Keratinocyte (primary cell): ENCODE measurements around the gene ISYNA1. TPM values are rescaled to one million over a fixed set of nuclear protein-coding genes. Genes with fewer than 3 reads are reported as not detected.

Experiments used
- DNase-seq: peaks from one replicate; pipeline ENCODE4 v3.0.0-alpha.2; 2011; ENCODE audit warnings: low read depth, missing footprints, low spot score
- FAIRE-seq: peaks from 2 replicates; lab custom pipeline; 2011; peaks lifted over from hg19 to GRCh38; lab: Jason Lieb, UNC
- H2AFZ ChIP-seq: 2 replicates; pipeline ENCODE4 v1.6.0; 2012; ENCODE audit warnings: low read length, control low read depth, inconsistent platforms; ENCODE audit not compliant: control insufficient read depth
- H3K27ac ChIP-seq: 2 replicates; pipeline ENCODE4 v1.5.1; 2011; ENCODE audit warnings: low read length; ENCODE audit not compliant: control insufficient read depth, insufficient read depth
- H3K27me3 ChIP-seq: 3 replicates; pipeline ENCODE4 v1.6.0; 2011; ENCODE audit warnings: low read length; ENCODE audit not compliant: control insufficient read depth, insufficient read depth; ENCODE audit errors: extremely low read depth
- H3K36me3 ChIP-seq, 2 experiments: 2 replicates in 1 of 2; 3 replicates in 1 of 2; pipeline ENCODE4 v1.5.1; 2011; ENCODE audit warnings: low read length in 2 of 2, mild to moderate bottlenecking in 1 of 2; ENCODE audit not compliant: control insufficient read depth in 2 of 2, insufficient read depth in 2 of 2; ENCODE audit errors: extremely low read depth in 1 of 2
- H3K4me1 ChIP-seq: 3 replicates; pipeline ENCODE4 v1.5.1; 2011; ENCODE audit warnings: low read length; ENCODE audit not compliant: control insufficient read depth, insufficient read depth; ENCODE audit errors: extremely low read depth
- H3K4me2 ChIP-seq: 3 replicates; pipeline ENCODE4 v1.6.0; 2011; ENCODE audit warnings: low read depth, low read length; ENCODE audit not compliant: control insufficient read depth, insufficient read depth; ENCODE audit errors: extremely low read depth
- H3K4me3 ChIP-seq, 3 experiments: fragments of 200-600 bp in 1 of 3; sonication (generic) in 1 of 3; 2 replicates in 2 of 3; 3 replicates in 1 of 3; pipeline ENCODE4 v1.5.1; 2011 to 2016; ENCODE audit warnings: low read length in 3 of 3, mild to moderate bottlenecking in 3 of 3, control low read depth in 2 of 3, inconsistent platforms in 1 of 3, low read depth in 1 of 3, mixed read lengths in 1 of 3, mixed run types in 1 of 3, moderate library complexity in 1 of 3; ENCODE audit not compliant: control insufficient read depth in 2 of 3, insufficient read depth in 2 of 3; ENCODE audit errors: extremely low read depth in 1 of 3
- H3K79me2 ChIP-seq: 2 replicates; pipeline ENCODE4 v1.6.0; 2012; ENCODE audit warnings: low read length; ENCODE audit not compliant: control insufficient read depth, insufficient read depth
- H3K9ac ChIP-seq: 3 replicates; pipeline ENCODE4 v1.6.0; 2011; ENCODE audit warnings: low read length; ENCODE audit not compliant: control insufficient read depth, insufficient read depth; ENCODE audit errors: extremely low read depth
- H3K9me1 ChIP-seq: 3 replicates; pipeline ENCODE4 v1.6.0; 2011; ENCODE audit warnings: low read length; ENCODE audit not compliant: control insufficient read depth, insufficient read depth; ENCODE audit errors: extremely low read depth
- H3K9me3 ChIP-seq: 2 replicates; pipeline ENCODE4 v1.5.1; 2012; ENCODE audit warnings: low read depth, low read length; ENCODE audit not compliant: control insufficient read depth
- H4K20me1 ChIP-seq: 3 replicates; pipeline ENCODE4 v1.6.0; 2011; ENCODE audit warnings: low read length; ENCODE audit not compliant: control insufficient read depth, insufficient read depth; ENCODE audit errors: extremely low read depth
- CTCF ChIP-seq, 3 experiments: IDR thresholded peaks in 1 of 3; conservative IDR thresholded peaks in 1 of 3; optimal IDR thresholded peaks in 1 of 3; 2 replicates in 2 of 3; 3 replicates in 1 of 3; pipeline versions ENCODE3 to v1.5.1; 2011; ENCODE audit warnings: low read length in 3 of 3, mild to moderate bottlenecking in 3 of 3, moderate library complexity in 2 of 3, control low read depth in 1 of 3, inconsistent platforms in 1 of 3; ENCODE audit not compliant: insufficient read depth in 2 of 3; ENCODE audit errors: extremely low read depth in 1 of 3
- EZH2 ChIP-seq: IDR thresholded peaks from one replicate; pipeline ENCODE4 v1.6.1; 2012; ENCODE audit warnings: inconsistent platforms, mild to moderate bottlenecking, low read length, moderate library complexity
- dilution Hi-C: fragments of 300-500 bp; cut with MboI; formaldehyde crosslinking; loops from one replicate; pipeline ENCODE4 v1.7.0; 2020; ENCODE audit warnings: low sequenced_read_pairs; ENCODE audit not compliant: extremely low pct_ligation_motif_present
- polyA plus RNA-seq, 5 experiments: library from polyadenylated mRNA; depleted of rRNA in 3 of 5; stranded (reverse) in 3 of 5; stranded (forward) in 1 of 5; unstranded in 1 of 5; fragments of >200 nt; gene quantifications; 1 replicate in 1 of 5; 2 replicates in 3 of 5; 3 replicates in 1 of 5; pipeline versions ENCODE4 v1.2.1 to v1.2.3, GENCODE V29; 2011 to 2012; ENCODE audit warnings: missing spikeins in 2 of 5, low read depth in 1 of 5, low replicate concordance in 1 of 5

The ISYNA1 gene
- polyA plus RNA-seq, 1 donor (not counting 4 experiments of a cell fraction or from before 2014, with no cell fraction given) = 3.5 TPM

- peaks cover 16% of the 10 kb centered on the region for H3K4me1 ChIP-seq
Measured at GRCh38 chr19:18460900-18461299, 23.0 kb upstream of the ISYNA1 start.

GRCh38 chr19:18457483-18458331 lies 19.8 kb upstream of the ISYNA1 start:
- Histone ChIP-seq H3K9me3 (no peaks in the 10 kb centered on the region), H3K9me1 (peaks cover 5% of the 10 kb centered on the region), H3K9ac (no peak overlapping the region), H4K20me1 (peaks cover 22% of the 10 kb centered on the region), H3K36me3 (peaks cover 32 to 52% of the 10 kb centered on the region in 2 experiments), H3K27ac (no peak overlapping the region), H3K4me2 (no peak overlapping the region), H3K4me1 (peaks cover 26% of the 10 kb centered on the region), H2AFZ (no peak overlapping the region), H3K4me3 (no peak overlapping the region), H3K27me3 (no peaks in the 10 kb centered on the region), H3K79me2 (peaks cover 4% of the 10 kb centered on the region)
- dilution Hi-C loops = no loop called here
- no peak for FAIRE-seq
- no peak for DNase-seq
- TF ChIP-seq EZH2 = no peak
- no peak for TF ChIP-seq CTCF (optimal IDR thresholded peaks at IDR 0.05 in 1 of 3, IDR thresholded peaks at IDR 0.05 in 1 of 3, conservative IDR thresholded peaks at IDR 0.05 in 1 of 3; ENCODE audit: extremely low read depth in 1 of 3, insufficient read depth in 2 of 3, low read length in 3 of 3)

More at GRCh38 chr19:18460900-18461299, 23.0 kb upstream of the ISYNA1 start:
- Histone ChIP-seq H4K20me1 (peaks cover 27% of the 10 kb centered on the region), H3K36me3 (peaks cover 37 to 63% of the 10 kb centered on the region in 2 experiments), H3K79me2 (peaks cover 9% of the 10 kb centered on the region), H3K9me3 (no peaks in the 10 kb centered on the region), H3K27ac (no peak overlapping the region), H3K9me1 (peaks cover 5% of the 10 kb centered on the region), H3K4me2 (no peak overlapping the region), H3K4me3 (no peak overlapping the region), H3K9ac (no peak overlapping the region), H3K27me3 (no peaks in the 10 kb centered on the region), H2AFZ (no peak overlapping the region)
- no peak for TF ChIP-seq CTCF (optimal IDR thresholded peaks at IDR 0.05 in 1 of 3, IDR thresholded peaks at IDR 0.05 in 1 of 3, conservative IDR thresholded peaks at IDR 0.05 in 1 of 3; ENCODE audit: extremely low read depth in 1 of 3, insufficient read depth in 2 of 3, low read length in 3 of 3)
- no peak for TF ChIP-seq EZH2
- FAIRE-seq (no peak), DNase-seq (no peak)
- dilution Hi-C loops = no loop called here
